AG04450 (cell line): ENCODE results near the gene ZNF780A. TPM values are rescaled to one million over a fixed set of nuclear protein-coding genes. Genes with fewer than 3 reads are reported as not detected.
A peak's percentile ranks its signal among the peaks of the same experiment; 100 is the strongest.

Experiments used
- CTCF ChIA-PET: fragments of 300-600, 350-600 bp; formaldehyde crosslinking; extraction: SDS; loops from one replicate; lab custom pipeline; 2022; ENCODE audit warnings: antibody characterized with exemption, inconsistent platforms; lab: Charles Lee
- POLR2A ChIA-PET: fragments of 350-600 bp; formaldehyde crosslinking; extraction: SDS; loops from one replicate; lab custom pipeline; 2021; ENCODE audit warnings: antibody characterized with exemption, inconsistent platforms; lab: Yijun Ruan, JAX
- DNase-seq: peaks from one replicate; pipeline ENCODE4 v3.0.0-alpha.2; 2011; ENCODE audit warnings: low read depth, low spot score
- H3K27ac ChIP-seq: one replicate; pipeline ENCODE4 v1.5.1; 2012; ENCODE audit warnings: low read depth, low read length, control low read depth
- H3K27me3 ChIP-seq: one replicate; pipeline ENCODE4 v1.6.0; 2012; ENCODE audit warnings: low read length; ENCODE audit not compliant: control insufficient read depth, insufficient read depth
- H3K4me3 ChIP-seq: 2 replicates; pipeline ENCODE4 v1.5.1; 2011; ENCODE audit warnings: mild to moderate bottlenecking, low read depth, low read length, control low read depth
- H3K9me3 ChIP-seq: 2 replicates; pipeline ENCODE4 v1.5.1; 2012; ENCODE audit warnings: low read length; ENCODE audit not compliant: control insufficient read depth, insufficient read depth
- CTCF ChIP-seq: IDR thresholded peaks from 2 replicates; pipeline ENCODE4 v1.5.1; 2011; ENCODE audit warnings: low read depth, low read length, control low read depth, inconsistent platforms
- polyA plus RNA-seq: library from polyadenylated mRNA; depleted of rRNA; stranded (reverse); fragments of >200 nt; gene quantifications from 2 replicates; pipeline ENCODE4 v1.2.3, GENCODE V29; 2011

The ZNF780A gene
- polyA plus RNA-seq, 1 experiment, result 14.5 TPM

GRCh38 chr19:40101813-40102212 is 11.1 kb upstream of the ZNF780A start:
- no peak for DNase-seq
- no peak for TF ChIP-seq CTCF
- H3K27ac ChIP-seq, result no peak overlapping the region
- ChIA-PET POLR2A (no interaction called here), CTCF (interaction anchor here (0.6 kb wide), 1 partner anchor 1347 kb away, joined by 3 read pairs; no protein-coding TSS in a partner anchor)
- H3K27me3 ChIP-seq, result peaks cover 6% of the 10 kb centered on the region
- H3K9me3 ChIP-seq, result no peaks in the 10 kb centered on the region
- no peak overlapping the region for H3K4me3 ChIP-seq

GRCh38 chr19:40093416-40093815 is 2.7 kb upstream of the ZNF780A start:
- no peak for DNase-seq
- Histone ChIP-seq H3K27ac (no peak overlapping the region), H3K27me3 (no peaks in the 10 kb centered on the region), H3K4me3 (no peak overlapping the region), H3K9me3 (no peaks in the 10 kb centered on the region)
- TF ChIP-seq CTCF, result no peak
- ChIA-PET POLR2A (no interaction called here), CTCF (interaction anchor here (1.2 kb wide), 1 partner anchor 46 kb away, joined by 4 read pairs; no protein-coding TSS in a partner anchor)

GRCh38 chr19:40091205-40092129 is 724 bp upstream of the ZNF780A start:
- Histone ChIP-seq H3K9me3 (no peaks in the 10 kb centered on the region), H3K27me3 (no peaks in the 10 kb centered on the region), H3K27ac (peak overlapping the region; percentile 83), H3K4me3 (peak overlapping the region; percentile 96)
- DNase-seq, result no peak
- POLR2A ChIA-PET, result interaction anchor here (1.0 kb wide), 1 partner anchor 99 kb away, joined by 3 read pairs; no protein-coding TSS in a partner anchor
- no peak for TF ChIP-seq CTCF
- CTCF ChIA-PET, result interaction anchor here (1.1 to 1.7 kb wide), 2 partner anchors 74 to 121 kb away, joined by 3 to 6 read pairs; partner anchors contain the start of gene PSMC4

GRCh38 chr19:40089462-40089861 is 1.3 kb downstream of the ZNF780A start:
- no peak for DNase-seq

More at GRCh38 chr19:40089462-40089861, 1.3 kb downstream of the ZNF780A start:
- Histone ChIP-seq H3K27me3 (no peaks in the 10 kb centered on the region), H3K9me3 (no peaks in the 10 kb centered on the region), H3K27ac (no peak overlapping the region), H3K4me3 (peak overlapping the region; percentile 96)
- POLR2A ChIA-PET, result no interaction called here
- no peak for TF ChIP-seq CTCF
- CTCF ChIA-PET, result no interaction called here
